GM11168 (cell line): ENCODE measurements around the gene SP2.
"Not testable (repeated sequence)": the region's sequence is repeated elsewhere in the genome, so short reads cannot be mapped to it uniquely, and the experiment has no call there.

ENCODE experiments used
- in situ Hi-C: fragments of 300-500 bp; cut with MboI; formaldehyde crosslinking; loops from one replicate; pipeline ENCODE4 v1.12.0; 2022; ENCODE audit warnings: low sequenced_read_pairs; ENCODE audit not compliant: unreplicated experiment

SP2 gene

GRCh38 chr17:47916489-47917208, 20.6 kb downstream of the SP2 start:
- in situ Hi-C loops, result no loop called here

- in situ Hi-C loops, result no loop called here
Observed at GRCh38 chr17:47917581-47917980, 21.5 kb downstream of the SP2 start.

GRCh38 chr17:47918006-47918405, 22.0 kb downstream of the SP2 start:
- in situ Hi-C loops, result no loop called here

GRCh38 chr17:47918991-47919390, 23.0 kb downstream of the SP2 start:
- in situ Hi-C loops, result no loop called here

DNA sequence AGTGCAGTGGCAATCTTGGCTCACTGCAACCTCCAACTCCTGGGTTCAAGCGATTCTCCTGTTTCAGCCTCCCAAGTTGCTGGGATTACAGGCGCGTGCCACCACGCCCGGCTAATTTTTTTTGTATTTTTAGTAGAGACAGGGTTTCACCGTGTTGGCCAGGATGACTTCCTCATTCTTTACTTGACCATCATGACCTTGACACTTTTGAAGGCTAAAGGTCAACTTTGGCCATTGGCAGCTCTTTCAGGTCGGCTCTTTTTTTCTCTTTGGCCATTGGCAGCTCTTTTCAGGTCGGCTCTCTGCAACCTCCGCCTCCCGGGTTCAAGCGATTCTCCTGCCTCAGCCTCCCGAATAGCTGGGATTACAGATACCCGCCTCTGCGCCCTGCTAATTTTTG, 23.9 kb downstream of the SP2 start:
- in situ Hi-C loops, result not testable (repeated sequence)

- in situ Hi-C loops, result no loop called here
Observed at GRCh38 chr17:47924785-47925677, 29.0 kb downstream of the SP2 start.

- in situ Hi-C loops, result no loop called here
Observed at GRCh38 chr17:47925678-47925988, 29.6 kb downstream of the SP2 start.

DNA sequence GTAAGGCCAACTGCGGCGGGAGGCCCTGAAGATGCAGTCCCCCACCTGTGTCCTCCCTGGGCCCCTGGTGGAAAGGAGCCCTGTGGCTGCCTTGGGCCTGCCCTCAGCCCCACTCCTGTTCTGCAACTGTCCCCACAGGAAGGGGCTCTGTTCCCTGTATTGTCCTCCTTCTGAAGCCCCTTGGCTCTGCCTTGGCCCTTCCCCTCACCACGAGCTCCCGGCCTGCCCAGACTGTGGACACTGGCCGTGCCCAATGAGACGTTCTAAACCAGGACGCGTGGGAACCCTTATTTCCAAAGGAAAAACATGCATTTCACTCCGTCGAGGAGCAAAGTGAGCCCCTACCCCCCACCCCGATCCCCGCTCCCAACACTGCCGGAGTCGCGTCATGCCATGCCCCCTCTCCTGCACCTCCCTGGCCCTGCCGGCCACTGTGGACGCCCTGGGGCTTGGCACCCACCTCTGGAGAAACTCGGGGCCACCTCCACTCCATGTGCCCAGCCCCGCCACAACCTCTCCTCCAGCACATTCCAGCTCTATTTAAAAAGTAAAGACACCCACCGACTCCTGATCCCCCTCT, 31.9 kb downstream of the SP2 start:
- in situ Hi-C loops, result no loop called here

DNA sequence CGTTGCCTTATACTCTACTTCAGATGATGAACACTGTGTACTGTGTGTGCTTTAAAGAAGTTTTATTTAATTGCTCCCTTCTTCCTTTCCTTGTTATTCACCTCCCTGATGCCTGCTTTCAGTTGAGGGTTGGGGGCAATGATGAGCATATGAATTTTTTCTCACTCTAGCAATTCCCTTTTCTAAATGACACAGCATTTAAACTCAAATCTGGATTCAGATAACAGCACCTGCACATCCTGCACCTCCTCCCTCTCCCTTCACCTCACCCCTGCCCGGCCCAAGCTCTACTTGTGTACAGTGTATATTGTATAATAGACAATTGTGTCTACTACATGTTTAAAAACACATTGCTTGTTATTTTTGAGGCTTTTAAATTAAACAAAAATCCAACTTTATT, 32.4 kb downstream of the SP2 start:
- in situ Hi-C loops, result no loop called here

DNA sequence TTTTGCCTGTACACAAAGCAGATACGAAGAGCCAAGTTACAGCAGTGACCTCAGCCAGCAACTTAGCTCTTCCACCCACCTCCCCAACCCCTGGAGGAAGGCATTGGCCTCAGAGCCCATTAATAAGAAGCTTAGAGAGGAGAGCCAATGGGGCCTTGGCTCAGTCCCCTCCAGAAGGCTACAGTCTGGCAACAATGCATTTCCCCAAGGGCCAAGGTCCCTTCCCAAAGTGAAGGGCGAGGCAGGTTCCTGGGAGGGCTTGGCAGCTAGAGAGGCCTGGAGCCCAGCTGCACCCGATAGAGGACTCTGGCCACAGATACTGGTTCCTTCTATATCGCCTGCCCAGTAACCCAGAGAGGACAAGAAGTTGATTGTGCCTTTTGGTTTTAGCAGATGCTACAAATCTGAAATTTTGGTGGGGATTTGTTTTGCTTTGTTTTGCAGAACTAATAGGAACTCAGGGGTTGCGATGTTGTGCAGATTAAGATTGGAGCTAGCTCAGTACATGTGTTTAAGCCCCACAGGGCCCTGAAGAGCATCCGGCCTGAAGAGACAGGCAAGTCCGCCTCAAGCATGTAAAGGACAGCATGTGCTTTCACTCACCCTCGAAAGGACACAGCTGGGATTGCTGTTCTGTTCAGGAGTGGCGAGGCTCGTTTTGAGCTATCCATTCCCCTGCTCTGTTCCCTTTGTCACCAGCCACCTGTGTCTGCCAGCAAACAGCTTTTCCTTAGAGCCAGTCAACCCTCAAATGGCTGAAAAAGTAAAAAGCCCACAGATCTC, 33.4 kb downstream of the SP2 start:
- in situ Hi-C loops, result no loop called here

GRCh38 chr17:47931848-47932247, 35.8 kb downstream of the SP2 start:
- in situ Hi-C loops, result no loop called here

DNA sequence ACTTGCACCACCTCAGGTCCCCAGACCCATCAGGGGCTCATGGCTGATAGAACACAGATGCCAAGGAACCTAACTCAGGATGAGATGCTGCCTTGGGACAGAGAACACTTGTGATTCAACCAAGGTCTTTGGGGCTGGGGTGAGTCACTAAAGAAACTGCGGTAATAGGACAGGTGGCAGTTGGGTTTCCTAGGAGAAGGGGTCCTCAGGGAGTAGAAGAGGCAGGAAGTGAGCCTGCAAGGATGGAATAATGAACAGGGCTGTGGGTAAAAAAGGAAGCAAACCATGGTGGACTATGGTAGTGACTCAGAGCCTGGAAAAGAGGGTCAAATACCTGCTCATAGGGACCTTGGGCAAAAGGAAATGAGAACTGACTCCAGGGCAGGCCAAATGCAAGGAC, 38.8 kb downstream of the SP2 start:
- in situ Hi-C loops, result no loop called here

DNA sequence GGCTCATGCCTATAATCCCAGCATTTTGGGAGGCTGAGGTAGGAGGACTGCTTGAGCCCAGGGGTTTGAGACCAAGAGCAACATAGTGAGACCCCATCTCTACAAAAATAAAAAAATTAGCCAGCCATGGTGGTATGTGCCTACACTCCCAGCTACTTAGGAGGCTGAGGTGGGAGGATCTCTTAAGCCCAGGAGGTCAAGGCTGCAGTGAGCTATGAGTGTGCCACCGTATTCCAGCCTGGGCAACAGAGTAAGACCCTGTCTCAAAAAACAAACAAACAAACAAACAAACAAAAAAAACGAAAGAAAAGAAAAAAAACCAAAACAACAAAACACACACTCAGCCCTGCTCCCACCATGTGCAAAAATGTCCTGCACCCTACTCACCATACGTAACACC, 39.4 kb downstream of the SP2 start:
- in situ Hi-C loops, result not testable (repeated sequence)

DNA sequence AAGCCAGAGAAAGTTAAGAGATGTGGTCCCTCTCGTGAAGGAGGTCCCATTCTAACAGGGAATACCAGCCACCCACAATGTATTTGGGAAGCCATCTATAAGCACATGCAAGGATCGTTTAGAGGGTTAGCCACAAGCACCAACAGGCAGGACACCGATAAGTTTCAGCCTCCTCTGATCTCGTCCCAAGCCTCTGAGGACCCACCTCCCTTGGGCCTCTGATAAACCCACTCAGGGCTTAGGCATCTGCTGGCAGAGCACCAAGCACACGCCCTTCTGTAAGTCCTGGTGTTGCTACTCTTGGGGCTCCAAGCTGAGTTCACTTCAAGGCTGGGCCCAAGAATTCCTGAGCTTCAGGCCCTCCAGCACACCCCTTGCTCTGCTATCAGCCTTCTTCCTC, 39.9 kb downstream of the SP2 start:
- in situ Hi-C loops, result no loop called here

DNA sequence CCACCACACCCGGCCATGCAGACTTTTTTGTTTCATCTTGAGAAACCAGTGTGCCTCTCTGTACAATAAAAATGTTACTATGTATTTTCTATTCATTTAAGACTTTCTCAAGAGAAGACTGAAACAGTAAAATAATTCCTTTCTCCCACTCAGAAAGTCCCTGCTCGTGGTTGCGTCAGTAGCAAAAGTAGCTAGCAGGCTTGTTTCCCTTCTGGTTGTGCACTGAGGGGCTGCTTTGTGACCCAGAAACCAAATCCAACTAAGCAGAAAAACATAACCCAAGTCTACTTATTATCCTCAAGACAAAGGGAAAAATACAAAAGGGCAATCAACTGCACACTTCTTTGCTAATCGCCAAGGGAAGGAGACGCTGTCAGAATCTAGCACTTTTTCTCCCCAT, 41.9 kb downstream of the SP2 start:
- in situ Hi-C loops, result no loop called here

GRCh38 chr17:47941246-47942095, 45.4 kb downstream of the SP2 start, which contains the start of gene PNPO:
PNPO (plus strand) TSS chr17:47941571; CDS start chr17:47941676, 105 bp downstream.
- in situ Hi-C loops, result no loop called here

DNA sequence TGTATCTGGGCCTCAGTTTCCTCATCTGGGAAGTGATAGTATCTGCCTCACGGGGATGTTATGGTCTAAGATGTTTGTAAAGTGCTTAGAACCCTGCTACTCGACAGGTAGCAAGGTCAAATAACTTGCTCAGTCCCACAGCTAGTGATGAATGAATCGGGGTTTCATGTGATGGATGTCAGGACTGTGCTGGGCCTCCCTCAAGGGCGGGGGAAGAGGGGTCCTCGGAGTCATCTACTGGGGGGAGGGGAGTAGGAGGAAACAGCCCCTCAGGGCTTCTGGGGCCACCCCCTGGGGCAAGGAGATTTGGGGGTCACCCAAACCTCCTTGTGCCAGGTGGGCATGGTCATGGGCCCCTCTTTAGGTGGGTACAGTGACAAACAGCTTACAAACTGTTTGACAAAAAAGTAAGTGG, 46.1 kb downstream of the SP2 start:
- in situ Hi-C loops, result no loop called here

- in situ Hi-C loops, result no loop called here
Observed at GRCh38 chr17:47942568-47942967, 46.5 kb downstream of the SP2 start.

DNA sequence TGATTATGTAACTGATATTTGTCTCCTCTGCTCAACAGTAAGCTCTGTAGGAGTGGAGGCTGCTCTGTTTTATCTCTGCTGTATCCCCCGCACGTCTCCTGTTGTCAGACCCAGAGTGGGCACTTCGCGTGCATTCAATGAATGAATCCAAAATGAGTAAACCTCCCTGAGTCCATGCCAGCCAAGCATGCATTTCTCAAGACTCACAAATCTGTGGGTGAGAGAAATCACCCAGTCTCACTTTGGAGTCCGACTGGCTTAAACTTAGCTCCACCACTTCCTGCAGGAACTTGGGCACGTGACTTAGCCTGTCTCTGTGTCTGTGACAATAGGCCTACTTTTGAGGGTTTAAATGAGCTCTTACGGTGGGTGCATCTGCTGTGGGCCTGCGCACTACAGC, 49.0 kb downstream of the SP2 start:
- in situ Hi-C loops, result no loop called here
